Measurements from ENCODE around the gene SOX8.
"Not testable (repeated sequence)": the region's sequence is repeated elsewhere in the genome, so short reads cannot be mapped to it uniquely, and the experiment has no call there.

Gene SOX8

DNA sequence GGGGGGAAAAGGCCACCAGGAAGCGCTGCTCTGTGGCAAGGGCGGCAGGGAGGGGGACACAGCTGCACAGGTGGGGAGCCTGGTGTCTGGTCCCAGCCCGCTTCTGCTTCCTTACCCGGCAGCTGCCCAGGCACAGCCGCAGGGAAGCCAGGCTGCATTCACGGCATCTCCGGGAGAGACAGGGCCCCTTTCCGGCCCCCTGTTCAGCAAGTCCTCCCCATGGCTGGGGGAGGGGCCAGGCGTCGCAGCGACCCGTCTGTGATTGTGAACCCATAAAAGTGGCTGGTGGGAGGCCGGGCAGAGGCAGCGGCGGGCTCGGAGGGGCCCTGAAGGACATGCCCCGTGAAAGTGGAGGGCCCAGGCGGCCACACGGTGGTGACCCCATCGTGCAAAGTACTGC is 28.7 kb downstream of the SOX8 start:
- no peak for DNase-seq

DNA sequence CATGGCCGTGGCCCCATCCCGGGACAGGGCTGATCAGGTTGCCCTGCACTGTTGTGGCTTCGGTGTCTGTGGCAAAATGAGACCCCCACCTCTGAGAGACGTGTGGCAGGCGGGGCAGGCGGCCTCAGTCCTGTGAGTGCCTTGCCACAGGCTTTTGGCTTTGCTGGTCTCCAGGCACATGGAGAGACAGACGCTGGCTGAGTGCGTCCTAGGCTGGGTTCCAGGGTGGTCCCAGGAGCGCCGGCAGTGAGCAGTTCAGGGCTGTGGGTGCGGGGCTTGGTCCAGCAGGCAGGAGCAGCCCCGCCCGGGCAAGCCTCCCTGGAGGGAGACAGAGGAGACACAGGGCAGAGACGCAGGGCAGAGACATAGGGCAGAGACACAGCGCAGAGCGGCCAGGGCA is 29.2 kb downstream of the SOX8 start:
- no peak for DNase-seq

DNA sequence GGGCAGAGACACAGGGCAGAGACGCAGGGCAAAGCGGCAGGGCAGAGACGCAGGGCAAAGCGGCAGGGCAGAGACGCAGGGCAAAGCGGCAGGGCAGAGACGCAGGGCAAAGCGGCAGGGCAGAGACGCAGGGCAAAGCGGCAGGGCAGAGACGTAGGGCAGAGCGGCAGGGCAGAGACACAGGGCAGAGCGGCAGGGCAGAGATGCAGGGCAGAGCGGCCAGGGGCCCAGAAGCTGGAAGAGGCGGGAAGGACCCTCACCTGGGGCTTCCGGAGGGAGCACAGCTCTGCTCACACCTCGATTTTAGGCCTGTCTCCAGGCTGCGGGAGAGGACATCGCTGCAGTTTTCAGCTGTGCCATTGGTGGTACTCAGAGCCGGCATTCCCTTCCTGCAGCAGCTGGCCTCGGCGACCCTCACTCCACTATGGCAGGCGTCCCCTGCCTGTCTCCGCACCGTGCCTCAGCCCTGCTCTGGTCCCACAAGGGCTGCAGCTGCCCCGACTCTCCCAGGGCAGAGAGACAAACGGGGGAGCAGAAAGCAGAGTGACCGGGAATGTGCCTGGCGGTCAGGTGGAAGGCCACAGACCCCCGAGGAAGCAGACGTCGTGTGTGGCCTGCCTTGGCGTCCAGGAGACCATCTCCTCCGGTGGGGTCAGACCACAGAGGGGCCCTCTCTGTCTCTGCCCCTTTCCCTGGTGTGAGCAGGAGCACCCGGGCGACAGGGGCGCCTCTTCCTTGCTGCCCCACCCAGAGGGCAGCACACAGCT is 29.9 kb downstream of the SOX8 start:
- no peak for DNase-seq

DNA sequence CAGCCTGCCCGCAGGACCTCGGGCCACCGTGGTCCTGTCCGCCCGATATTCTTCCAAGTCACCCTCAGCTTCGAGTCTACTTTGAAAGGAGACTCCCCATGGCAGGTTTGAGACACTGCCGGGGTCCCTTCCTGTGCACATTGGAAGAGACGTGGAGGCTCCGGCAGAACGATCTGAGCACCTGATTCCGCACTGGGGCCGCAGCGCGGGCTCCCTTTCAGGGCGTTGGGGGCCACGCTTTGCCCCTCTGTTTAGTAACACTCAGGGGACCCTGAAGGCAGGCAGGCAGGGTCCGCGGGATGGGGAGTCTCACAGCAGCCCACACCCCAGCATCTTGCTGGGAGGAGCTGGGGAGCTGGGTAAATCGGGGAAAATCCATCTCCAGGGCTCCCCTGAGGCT is 30.6 kb downstream of the SOX8 start:
- no peak for DNase-seq

DNA sequence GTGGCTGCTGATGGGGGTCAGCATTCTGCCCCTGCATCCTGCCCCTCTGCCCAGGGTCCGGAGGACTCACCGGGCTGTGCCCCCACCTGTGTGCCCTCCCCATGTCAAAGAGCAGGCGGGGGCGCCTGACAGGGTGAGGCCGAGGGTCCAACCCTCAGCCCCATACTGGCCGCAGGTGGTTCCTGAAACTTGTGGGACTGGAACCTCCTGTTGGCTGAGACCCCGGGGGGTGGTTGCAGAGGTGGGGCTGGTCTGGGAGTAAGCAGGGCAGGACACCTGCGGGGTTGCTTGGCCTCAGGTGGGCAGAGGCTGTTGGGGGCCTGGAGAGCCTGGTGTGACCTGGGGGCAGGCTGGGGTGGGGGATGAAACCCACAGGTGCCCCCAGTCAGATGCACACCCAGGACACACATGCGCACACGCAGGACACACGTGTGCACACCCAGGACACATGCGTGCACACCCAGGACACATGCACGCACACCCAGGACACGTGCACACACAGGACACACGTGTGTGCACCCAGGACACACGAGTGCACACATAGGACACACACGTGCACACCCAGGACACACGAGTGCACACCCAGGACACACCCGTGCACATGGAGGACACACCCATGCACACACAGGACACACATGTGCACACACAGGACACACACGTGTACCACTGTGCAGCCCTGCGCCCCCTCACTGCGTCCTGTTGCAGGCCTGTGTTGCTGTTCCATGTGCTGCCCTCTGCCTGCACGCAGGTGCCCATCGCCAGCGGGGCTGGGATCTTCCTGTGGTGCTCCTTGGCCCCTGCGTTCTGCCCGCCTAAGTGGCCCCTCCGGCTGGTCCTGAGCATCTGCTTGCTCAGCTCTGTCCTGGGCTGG is 31.4 kb downstream of the SOX8 start:
- no peak for DNase-seq

DNA sequence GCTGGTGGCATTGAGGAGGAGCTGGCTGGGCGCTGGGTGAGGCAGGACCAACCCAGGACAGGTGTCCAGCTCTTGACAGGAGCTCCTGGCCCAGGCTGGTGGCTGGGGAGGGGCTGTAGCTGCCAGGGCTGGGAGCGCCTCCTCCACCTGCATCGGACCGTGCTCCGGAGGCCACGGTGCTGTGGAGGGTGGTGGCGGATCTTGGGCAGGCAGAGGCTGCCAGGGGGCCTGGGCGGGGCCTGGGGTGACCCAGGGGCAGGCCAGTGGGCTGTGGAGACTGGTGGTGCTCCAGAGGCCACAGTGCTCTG is 32.0 kb downstream of the SOX8 start:
- DNase-seq: no peak

DNA sequence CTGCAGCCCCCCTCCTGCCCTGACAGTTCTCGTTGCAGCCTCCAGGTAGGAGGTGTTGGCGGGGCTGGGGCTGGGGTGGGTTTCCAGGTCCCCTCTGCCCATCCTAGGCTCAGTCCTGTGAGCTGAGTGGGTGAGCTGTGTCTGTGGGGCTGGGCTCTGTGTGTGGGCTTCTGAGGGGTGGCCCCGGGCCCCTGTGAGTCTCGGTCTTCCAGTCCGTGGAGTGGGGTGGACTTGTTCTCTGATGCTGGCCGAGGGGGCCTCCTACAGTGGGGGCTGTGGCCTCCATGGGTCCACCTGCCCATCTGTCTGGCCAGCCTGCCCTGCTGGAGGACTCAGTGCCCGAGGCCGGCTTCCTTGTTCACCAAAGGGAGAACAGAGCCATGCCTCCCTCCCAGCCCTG is 32.7 kb downstream of the SOX8 start:
- DNase-seq: no peak

DNA sequence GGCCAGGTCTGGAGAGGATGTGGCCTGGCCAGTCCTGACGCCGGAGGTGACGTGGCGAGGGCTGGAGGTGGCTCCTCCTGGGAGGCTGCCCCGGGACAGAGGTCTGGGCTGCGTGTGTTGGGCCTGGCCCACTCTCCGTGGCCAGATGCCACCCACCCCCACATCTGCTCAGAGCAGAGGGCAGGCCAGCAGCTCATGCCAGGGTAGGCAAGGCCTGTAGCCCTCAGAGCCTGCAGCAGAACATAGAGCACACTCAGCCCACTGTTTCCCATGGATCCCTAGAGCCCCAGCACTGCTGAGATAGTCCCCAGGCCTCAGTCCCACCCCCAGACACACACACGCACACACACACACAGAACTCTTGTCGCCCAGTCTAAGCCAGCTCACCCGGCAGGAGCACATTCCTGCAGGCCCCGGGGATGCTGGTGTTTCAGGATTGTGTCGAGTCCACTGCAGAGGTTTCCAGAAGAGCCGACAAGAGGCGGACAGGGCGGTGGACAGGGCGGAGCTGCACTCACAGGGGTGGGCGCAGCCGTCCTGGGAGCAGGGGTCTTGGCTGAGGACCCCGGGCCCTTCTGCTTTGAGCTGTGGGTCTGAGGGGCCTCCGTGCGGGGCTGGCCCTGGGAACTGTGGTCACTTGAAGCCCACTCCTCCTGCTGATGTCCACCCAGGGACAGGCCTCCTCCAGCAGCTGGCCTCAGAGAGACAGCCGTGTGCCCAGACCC is 33.4 kb downstream of the SOX8 start:
- DNase-seq: no peak

DNA sequence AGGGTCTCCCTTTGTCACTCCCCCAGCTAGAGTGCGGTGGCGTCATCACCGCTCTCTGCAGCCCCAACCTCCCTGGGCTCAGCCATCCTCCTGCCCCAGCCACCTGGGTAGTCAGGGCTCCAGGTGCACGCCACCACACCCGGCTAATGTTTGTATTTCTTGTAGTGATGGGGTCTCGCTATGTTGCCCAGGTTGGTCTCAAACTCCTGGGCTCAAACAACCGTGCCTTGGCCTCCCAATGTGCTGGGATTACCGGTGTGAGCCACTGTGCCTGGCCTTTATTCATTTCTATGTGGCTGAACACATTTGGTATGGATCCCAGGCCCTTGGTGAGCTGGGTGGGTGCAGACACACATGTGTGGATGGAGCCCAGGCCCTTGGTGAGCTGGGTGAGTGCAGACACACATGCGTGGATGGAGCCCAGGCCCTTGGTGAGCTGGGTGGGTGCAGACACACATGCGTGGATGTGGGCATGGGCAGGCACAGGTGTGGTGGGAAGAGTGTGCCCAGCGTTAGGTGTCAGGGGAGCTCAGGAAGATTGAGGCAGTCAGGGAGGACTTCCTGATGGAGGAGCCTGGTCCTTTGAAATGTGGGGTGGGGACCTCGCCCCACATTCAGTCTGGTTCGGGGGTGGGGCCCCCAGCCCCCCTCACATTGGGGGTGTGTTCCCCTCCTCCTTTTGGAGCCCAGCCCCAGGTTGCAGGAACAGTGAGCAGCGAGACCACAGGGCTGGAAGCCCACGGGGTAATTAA is 37.1 kb downstream of the SOX8 start:
- no peak for DNase-seq

DNA sequence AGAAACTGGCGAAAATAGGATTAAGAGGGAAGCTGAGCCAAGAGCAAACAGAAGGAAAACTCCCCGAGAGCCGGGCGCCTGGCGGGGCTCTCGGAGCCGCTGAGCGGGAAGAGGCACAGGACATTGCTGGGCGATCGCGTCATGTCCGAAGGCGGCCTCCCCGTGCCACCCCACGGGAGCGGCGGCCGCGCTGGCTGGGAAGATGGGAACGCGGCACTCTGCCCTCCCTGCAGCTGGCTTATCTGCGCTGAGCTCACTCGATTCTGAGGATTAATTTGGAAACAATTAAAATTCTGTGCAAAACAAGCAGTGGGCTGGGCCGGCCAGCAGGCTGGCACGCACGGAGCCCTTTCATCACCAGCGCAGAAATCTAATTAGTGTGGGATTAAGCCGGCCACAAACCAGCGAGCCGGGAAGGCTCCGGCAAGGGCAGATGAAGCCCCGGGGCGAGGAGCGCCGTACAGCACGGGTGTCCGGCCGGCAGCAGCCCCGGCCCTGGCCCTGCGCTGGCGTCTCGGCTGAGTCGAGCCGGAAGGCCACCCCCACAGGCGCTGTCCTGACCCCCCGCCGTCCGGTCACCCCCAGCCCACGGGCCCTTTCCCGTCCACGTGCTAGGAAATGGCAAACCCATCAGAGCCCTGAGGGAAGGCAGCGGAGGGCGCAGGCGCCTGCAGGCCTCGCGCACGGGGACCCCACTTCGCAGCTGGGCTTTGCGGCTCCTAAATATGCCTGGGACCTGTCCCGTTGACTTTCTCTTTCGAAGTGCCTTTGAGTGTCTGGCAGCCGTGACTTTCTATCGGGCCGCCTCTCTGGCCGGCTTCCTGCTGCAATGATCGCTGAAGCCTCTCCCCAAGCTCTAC is 37.9 kb downstream of the SOX8 start:
- DNase-seq: no peak

DNA sequence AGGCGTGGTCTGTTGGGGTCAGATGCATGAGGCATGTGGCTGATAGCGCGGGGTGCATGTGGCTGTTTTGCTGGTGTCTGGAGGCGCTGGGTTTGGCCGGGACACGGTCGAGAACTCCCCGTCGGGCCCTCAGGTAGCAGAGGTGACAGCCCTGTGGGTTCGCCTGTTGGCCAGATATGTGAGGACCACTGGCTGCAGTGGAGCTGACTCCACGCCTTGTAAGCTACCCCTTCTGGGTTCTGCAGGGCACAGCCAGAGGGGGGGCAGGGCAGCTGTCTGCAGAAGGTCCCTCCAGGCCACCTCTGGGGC is 38.5 kb downstream of the SOX8 start:
- no peak for DNase-seq

DNA sequence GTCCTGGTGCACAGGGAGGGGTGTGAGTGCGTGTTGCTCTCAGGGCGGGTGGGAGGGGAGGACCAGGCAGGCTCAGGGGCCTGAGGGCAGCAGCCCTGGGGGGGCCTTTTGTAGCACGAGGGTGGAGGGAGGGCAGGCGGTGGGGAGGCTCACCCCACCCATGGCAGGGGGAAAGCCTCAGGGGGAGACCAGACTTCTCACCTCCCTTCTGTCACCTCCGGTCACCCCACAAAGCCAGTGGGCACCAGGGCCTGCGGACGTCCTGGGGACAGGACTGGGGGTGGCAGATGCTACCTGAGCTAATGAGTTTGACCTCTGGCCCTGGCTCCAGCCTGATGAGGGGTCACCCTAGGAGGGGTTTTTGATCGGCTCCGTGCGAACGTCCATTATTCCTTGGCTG is 39.0 kb downstream of the SOX8 start:
- DNase-seq: no peak

DNA sequence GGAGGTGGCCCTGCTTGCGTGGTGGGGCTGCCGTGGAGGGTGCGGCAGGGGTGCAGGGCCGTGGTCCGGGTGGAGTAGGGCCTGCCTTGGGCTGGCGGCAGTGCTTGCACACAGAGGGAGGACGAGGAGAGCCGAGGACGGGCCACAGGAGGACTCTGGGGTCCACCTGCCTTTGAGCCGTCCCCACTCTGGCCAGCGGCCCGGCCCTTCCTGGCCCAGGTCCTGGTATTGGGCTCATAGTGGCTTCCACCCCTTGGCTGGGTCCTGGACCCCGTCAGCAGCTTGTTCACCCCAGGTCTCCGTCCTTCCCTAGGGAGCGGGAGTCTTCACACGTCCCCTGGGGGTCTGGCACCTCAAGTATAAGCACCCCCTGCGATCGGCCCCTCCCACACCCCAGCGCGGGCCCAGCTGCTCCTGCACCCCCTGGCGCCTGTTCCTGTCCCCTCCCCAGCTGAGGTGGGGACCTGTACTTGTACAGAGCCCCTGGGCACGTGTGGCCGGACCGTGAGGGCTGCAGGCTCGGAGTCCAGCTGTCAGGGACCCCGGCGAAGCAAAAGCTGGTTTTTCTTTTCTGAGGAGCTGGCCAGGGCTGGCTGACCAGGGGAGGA is 40.1 kb downstream of the SOX8 start:
- no peak for DNase-seq

DNA sequence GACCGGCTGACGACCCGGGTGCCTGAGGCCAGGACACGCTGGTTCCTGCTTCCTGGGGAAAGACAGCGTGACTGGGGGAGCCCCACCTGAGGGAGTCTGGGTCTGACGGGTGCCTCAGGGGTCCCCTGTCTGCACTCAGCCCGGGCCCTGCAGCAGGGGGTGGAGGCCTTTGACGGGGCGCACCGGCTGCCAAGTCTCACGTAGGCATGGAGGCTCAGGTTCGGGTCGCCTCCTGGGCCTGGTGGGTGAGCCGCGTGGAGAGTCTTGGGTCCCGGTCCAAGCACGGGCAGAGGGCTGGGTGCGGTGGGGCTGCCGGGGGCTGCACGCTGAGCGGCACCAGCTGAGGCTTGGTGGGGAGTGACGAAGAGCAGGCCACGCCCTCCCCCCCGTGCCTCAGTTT is 40.9 kb downstream of the SOX8 start:
- no peak for DNase-seq

DNA sequence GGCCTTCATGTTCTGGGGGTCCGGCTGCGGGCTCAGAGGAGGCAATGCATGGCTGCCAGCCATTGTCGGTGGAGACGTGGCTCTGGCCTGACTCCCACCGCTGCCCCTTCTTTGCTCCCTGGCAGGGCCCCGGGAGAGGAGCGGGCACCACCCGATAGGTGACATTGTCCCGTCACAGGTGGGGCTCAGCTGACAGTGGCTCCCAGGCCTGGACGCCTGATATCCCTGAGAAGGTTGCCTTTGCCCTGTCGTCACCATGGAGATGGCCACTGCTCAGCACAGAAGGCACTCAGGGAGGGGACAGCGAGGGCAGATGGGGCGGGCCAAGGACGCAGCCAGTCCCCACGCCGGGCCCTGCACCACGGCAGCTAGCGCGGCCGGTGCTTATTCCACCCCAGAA is 42.6 kb downstream of the SOX8 start:
- no peak for DNase-seq

DNA sequence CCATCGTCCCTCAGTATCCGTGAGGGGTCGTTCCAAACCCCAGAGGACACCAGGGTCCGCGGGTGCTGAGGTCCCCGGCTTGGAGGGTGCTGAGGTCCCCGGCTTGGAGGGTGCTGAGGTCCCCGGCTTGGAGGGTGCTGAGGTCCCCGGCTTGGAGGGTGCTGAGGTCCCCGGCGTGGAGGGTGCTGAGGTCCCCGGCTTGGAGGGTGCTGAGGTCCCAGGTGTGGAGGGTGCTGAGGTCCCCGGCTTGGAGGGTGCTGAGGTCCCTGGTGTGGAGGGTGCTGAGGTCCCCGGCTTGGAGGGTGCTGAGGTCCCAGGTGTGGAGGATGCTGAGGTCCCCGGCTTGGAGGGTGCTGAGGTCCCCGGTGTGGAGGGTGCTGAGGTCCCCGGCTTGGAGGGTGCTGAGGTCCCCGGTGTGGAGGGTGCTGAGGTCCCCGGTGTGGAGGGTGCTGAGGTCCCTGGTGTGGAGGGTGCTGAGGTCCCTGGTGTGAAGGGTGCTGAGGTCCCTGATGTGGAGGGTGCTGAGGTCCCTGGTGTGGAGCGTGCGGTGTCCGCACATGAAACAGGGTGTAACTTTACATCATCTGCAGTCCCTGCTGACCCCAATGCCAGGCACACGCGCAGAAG is 43.7 kb downstream of the SOX8 start:
- DNase-seq: not testable (repeated sequence)

DNA sequence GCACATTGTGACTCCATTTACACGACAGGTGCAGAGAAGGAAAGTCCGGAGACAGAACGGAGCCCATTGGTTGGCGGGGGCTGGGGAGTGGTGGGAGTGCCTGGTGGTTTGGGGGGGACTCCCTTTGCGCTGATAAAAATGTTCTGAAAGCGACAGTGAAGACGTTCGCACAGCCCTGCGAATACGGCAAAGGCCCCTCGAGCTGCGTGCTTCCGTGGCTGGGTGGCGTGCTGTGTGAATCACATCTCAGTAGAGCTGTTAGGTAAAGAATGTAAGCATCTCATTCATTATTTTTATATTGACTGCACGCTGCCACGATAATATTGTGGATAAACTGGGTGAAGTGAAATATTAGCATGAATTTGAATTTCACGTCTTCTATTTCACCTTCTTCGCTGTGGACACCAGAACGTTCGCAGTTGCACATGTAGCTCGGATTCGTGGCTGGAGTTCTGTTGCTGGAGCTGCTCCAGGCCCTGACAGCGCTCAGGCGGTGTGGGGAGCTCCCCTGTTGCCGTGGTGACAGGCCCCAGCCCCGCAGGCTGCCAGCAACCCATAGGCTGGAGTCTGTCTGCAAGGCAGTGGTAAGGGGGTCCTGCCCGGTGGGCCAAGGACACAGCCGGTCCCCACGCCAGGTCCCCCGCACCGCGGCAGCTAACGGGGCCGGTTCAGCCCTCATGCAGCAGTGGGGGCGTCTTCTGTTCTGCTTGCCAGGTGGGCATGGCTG is 44.6 kb downstream of the SOX8 start:
- no peak for DNase-seq

DNA sequence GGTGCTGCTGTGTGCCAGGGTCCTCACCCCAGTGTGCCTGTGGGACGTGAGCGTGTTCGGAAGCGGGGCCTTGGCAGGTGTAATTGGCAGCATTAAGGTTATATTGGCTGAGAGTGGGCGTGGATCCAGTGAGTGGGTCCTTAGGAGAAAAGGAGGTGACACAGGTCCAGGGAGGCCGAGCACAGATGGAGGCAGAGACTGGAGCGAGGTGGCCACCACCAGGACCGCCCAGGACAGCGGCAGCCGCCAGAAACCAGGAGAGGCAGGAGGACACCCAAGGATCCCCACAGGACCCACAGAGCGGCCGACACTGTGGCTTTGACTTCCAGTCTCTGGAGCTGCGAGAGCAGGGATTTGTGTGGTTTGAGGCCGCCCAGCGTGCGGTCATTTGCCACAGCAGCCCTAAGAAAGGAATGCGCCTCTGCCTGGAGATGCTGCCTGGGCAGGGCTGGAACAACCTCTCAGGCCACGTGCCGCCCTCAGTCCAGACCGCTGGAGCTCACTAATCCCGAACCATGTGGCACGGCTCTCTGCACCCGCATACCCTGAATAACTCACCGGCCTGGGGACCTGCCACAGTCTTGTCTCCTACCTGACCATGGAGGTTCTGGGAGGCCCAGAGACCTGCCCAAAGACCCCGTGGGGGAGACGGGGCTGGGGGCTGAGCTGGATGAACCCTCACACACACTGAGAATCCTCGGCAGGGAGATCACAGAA is 45.4 kb downstream of the SOX8 start:
- DNase-seq: no peak

DNA sequence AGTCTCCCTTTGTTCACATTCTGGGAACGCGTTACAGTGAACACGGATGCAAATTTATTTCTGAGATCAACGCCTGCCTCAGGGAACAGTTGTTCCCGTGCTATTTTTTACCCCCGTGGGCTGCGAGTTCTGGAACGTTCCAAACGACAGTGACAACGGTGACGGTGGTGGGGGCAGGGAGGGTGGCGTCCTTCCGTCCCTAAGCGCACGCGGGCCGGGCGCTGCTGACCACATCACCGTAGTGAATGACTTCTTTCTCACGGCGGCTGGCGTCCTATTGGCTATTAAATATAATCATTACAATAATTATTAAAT is 45.9 kb downstream of the SOX8 start:
- no peak for DNase-seq

DNA sequence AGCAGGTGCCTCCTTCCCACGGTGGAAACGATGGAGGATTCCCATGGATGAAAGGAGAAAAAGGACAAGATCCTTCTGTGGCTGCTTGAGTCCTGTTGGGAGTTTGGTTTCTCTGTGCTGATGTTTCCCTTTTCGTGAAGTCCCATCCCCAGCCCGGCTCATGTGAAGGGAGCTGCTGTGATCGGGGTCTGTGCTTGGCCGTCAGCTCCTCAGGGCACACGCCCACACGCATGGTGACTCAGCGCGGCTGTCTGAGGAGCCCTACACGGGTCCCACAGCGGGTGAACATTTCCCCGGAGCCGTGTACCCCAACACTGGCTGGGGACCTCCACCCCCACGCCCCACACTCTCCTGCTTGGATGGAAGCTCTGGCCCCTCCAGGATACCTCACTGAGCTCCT is 46.5 kb downstream of the SOX8 start:
- no peak for DNase-seq
